Fibroblast of villous mesenchyme (primary cell): ENCODE measurements around the gene DGKI. TPM values are rescaled to one million over a fixed set of nuclear protein-coding genes. Genes with fewer than 3 reads are reported as not detected.

ENCODE experiments used
- DNase-seq: peaks from one replicate; pipeline ENCODE4 v3.0.0-alpha.2; 2010; ENCODE audit warnings: low read depth
- H3K4me3 ChIP-seq: 2 replicates; pipeline ENCODE4 v1.5.1; 2011; ENCODE audit warnings: low read depth, mild to moderate bottlenecking, low read length
- CTCF ChIP-seq: IDR thresholded peaks from 2 replicates; pipeline ENCODE4 v1.5.1; 2012; ENCODE audit warnings: low read depth, mild to moderate bottlenecking, low read length; ENCODE audit not compliant: insufficient read depth
- total RNA-seq: library from RNA; depleted of rRNA; stranded (reverse); fragments of >200 nt; gene quantifications from 2 replicates; pipeline ENCODE4 v1.2.3, GENCODE V29; 2012

DGKI gene
- total RNA-seq, 1 donor: 3.5 TPM

- TF ChIP-seq CTCF: no peak
- DNase-seq: no peak
- H3K4me3 ChIP-seq: no peak overlapping the region
Measured at GRCh38 chr7:137527634-137528033, 319.1 kb downstream of the DGKI start.

GRCh38 chr7:137523171-137523570 lies 323.6 kb downstream of the DGKI start:
- H3K4me3 ChIP-seq: no peak overlapping the region
- TF ChIP-seq CTCF: no peak
- no peak for DNase-seq

DNA sequence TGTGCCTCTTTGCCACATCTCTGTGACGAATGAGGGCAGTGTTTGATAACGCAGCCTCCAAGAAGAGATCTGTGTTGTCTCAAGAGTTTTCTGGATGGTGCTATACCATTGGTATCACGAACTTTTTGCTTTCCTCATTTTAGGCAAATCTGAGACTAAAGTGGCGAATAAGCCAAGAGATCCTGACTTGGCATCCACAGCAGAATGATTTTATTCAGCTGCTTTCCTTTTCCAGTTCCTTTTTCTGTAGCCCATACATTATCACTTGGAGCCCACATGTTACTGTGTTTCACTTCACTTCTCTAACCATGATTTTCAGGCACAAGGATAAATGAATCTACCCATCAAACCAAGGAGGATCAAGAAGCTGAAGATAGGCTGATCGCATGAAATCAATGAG lies 325.3 kb downstream of the DGKI start:
- DNase-seq: no peak
- TF ChIP-seq CTCF: no peak

DNA sequence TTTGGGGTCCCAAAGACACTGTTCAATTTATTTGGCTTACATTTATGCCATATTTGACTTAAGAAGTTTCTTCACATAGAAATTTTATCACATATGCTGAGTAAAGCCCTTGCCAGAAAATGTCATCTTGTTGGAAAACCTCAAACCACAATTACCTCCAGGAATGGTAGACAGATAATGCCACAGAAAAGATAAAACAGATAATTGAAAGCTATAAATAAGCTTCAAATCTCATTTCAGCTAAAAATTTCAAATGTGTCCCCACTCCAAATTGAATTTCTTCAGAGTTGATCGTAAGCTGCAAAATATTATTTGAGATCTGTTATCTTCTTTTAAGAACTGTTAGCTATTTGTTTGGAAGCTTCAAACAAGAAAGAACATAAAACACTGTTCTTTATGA lies 326.8 kb downstream of the DGKI start:
- DNase-seq: peak; percentile 41
- TF ChIP-seq CTCF: no peak
- H3K4me3 ChIP-seq: no peak overlapping the region

More for the DNA sequence above, 325.3 kb downstream of the DGKI start:
- no peak overlapping the region for H3K4me3 ChIP-seq

- no peak overlapping the region for H3K4me3 ChIP-seq
- no peak for DNase-seq
- TF ChIP-seq CTCF: no peak
Measured at GRCh38 chr7:137519181-137519691, 327.5 kb downstream of the DGKI start.

DNA sequence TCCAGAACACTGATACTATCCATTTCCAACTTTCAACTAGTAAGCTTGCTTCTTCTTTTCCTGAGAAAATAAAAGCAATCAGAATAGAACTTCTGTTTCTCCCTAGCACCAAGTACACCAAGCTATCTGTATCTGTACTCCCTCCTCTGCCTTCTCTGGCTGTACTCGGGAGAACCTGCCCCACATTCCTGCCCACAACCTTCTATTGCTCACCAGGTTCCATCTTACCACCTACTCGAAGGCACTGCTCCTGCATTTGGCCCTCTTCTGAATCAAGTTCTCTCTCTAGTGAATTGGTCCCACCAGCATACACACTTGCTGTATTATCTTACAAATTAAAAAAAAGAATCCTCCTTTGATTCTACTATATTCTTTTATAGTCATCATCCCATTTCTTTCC lies 333.7 kb downstream of the DGKI start:
- H3K4me3 ChIP-seq: no peak overlapping the region
- no peak for TF ChIP-seq CTCF
- no peak for DNase-seq

DNA sequence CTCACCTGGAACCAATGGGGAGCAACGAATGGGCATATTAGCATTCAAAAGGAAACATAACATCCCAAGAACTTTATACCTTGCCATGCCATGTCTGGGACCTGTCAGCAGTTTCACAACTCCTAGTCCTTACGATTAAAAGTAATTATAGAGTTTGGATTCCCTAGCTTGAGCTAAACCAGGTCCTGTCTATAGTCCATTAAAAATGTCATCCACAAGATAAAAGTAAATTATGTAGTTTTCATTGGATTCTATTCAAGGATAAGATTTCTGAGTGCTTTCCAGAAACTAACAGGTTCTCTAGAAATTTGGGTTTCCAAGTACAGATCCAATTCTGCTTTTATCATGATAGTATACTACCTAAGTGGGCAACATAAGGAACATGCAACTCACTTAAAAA lies 339.7 kb downstream of the DGKI start:
- peak; percentile 31 for DNase-seq
- no peak overlapping the region for H3K4me3 ChIP-seq
- TF ChIP-seq CTCF: no peak
